ENCODE results near the gene TENM3. TPM values are rescaled to one million over a fixed set of nuclear protein-coding genes. Genes with fewer than 3 reads are reported as not detected.

The TENM3 gene
- total and polyA plus RNA-seq, 2 of the 8 experiments (the other 6 are each of a cell fraction or from before 2014, with no cell fraction given) = 36.9 to 69.3 TPM

DNA sequence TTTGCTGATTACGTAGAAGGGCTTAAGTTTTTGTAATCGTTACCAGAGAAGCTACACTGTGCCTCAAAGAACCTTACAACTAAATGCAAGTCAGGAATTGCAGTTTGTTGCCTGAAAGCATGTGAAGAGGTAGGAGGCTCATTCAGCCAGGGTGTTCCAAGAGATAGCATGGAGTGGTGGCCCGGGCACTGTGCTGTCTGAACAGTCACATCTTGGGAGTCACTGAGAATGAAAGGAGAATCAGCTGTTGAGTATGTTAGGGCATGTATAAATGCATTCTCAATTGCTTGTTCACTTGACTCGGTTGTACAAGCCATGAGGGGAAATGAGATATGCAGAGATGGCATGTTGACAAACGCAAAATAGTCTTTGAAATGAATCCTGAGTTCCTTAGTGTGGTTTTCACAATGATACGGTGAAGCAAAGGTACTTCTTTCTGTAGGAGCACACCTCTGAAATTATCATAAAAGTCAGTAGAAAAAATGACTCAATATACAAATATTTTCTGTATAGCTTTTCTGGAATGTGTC, 513.0 kb downstream of the TENM3 start:
- no peak for TF ChIP-seq GTF2F1 (IDR thresholded peaks at IDR 0.05; ENCODE audit: borderline replicate concordance, low read depth, low read length)
- FAIRE-seq (peak; percentile 19), DNase-seq (ENCODE audit: low read depth in 1 of 2, low spot score in 2 of 2) (no peak)
- Histone ChIP-seq H3K36me3 (ENCODE audit: control insufficient read depth in 2 of 4, insufficient read depth in 4 of 4, low read length in 3 of 4) (peaks cover 4 to 20% (median 12%) of the 10 kb centered on the region in 4 experiments), H3K4ac (replicated peaks; ENCODE audit: insufficient read length, low read depth, low read length) (no peak overlapping the region), H3K9me3 (ENCODE audit: insufficient read depth in 2 of 2, low read depth in 1 of 2, low read length in 1 of 2) (no peaks in the 10 kb centered on the region), H3K79me1 (ENCODE audit: low read depth, low read length) (no peaks in the 10 kb centered on the region), H2AK5ac (ENCODE audit: low read depth, low read length) (no peak overlapping the region), H2BK20ac (ENCODE audit: low read length) (no peak overlapping the region), H2AFZ (ENCODE audit: low read length) (no peak overlapping the region), H4K91ac (replicated peaks; ENCODE audit: insufficient read length, low read length) (no peak overlapping the region), H4K20me1 (replicated peaks in 1 of 2; ENCODE audit: control insufficient read depth in 1 of 2, insufficient read depth in 2 of 2, low read length in 2 of 2) (no peaks in the 10 kb centered on the region), H2BK120ac (replicated peaks; ENCODE audit: low read depth, low read length) (no peak overlapping the region), H3K27ac (ENCODE audit: low read depth, low read length) (no peak overlapping the region), H4K8ac (ENCODE audit: extremely low read depth, insufficient read depth, low read length) (no peak overlapping the region), H3K23ac (ENCODE audit: insufficient read length) (no peak overlapping the region), H2BK5ac (ENCODE audit: low read depth, low read length) (no peak overlapping the region), H3K79me2 (ENCODE audit: control insufficient read depth in 1 of 2, insufficient read depth in 2 of 2, low read length in 2 of 2) (no peaks in the 10 kb centered on the region), H4K5ac (ENCODE audit: insufficient read length, low read depth, low read length) (no peak overlapping the region), H2BK15ac (ENCODE audit: low read length) (no peak overlapping the region), H3K27me3 (replicated peaks in 1 of 4; ENCODE audit: control insufficient read depth in 3 of 4, extremely low read depth in 1 of 4, insufficient read depth in 3 of 4, low read length in 3 of 4) (no peaks in the 10 kb centered on the region), H3K4me3 (ENCODE audit: extremely low read depth in 1 of 4, insufficient read depth in 2 of 4, low read depth in 3 of 4, low read length in 4 of 4) (no peak overlapping the region), H3K18ac (ENCODE audit: extremely low read depth, low read length) (no peak overlapping the region), H3K14ac (ENCODE audit: insufficient read length) (no peak overlapping the region), H3K4me2 (ENCODE audit: insufficient read depth in 1 of 2, low read depth in 2 of 2, low read length in 2 of 2) (no peak overlapping the region), H3K4me1 (replicated peaks in 1 of 4; ENCODE audit: control insufficient read depth in 3 of 4, insufficient read depth in 4 of 4, low read length in 3 of 4) (no peaks in the 10 kb centered on the region), H3K9ac (replicated peaks in 1 of 4; ENCODE audit: extremely low read depth in 1 of 4, low read depth in 3 of 4, low read length in 3 of 4) (no peak overlapping the region), H3K23me2 (ENCODE audit: low read depth, low read length) (no peaks in the 10 kb centered on the region), H2BK12ac (ENCODE audit: low read depth, low read length) (no peak overlapping the region), H3K56ac (replicated peaks; ENCODE audit: insufficient read length, low read depth, low read length) (no peak overlapping the region)
- CTCF ChIA-PET (ENCODE audit: partially characterized antibody) = interaction anchor here (0.6 to 1.9 kb wide), 5 partner anchors 34 to 403 kb away, joined by 3 to 5 read pairs (median 3); no protein-coding TSS in a partner anchor
- 92% methylated on average over 6 of the region's 6 CpGs; no CpG with 5 or more reads in 1 of the 2 experiments for WGBS, 2 experiments (ENCODE audit: extremely low coverage in 1 of 2, insufficient coverage in 1 of 2, insufficient read length in 1 of 2, insufficient replicate concordance in 2 of 2, low coverage in 1 of 2, low lambda C conversion rate in 2 of 2, missing lambda C conversion rate in 1 of 2)
- POLR2A ChIA-PET (ENCODE audit: partially characterized antibody) = interaction anchor here (1.1 kb wide), 1 partner anchor 12 kb away, joined by 3 read pairs; no protein-coding TSS in a partner anchor
